HG02623 (cell line): Measurements from ENCODE around the gene UGT1A8.
"Not testable (repeated sequence)": the region's sequence is repeated elsewhere in the genome, so short reads cannot be mapped to it uniquely, and the experiment has no call there.

Source experiments
- ATAC-seq: cut with Tn5 transposase; IDR thresholded peaks from one replicate; pipeline ENCODE4 v1.9.1; 2021; ENCODE audit warnings: moderate library complexity; ENCODE audit not compliant: unreplicated experiment

UGT1A8 gene

GRCh38 chr2:233681521-233682099 is 64.2 kb downstream of the UGT1A8 start, which contains the start of gene UGT1A7:
Gene UGT1A7, plus strand, starts transcription at chr2:233681901. Its CDS starts 37 bp downstream, at chr2:233681938.
- no peak for ATAC-seq

- no peak for ATAC-seq
Observed at GRCh38 chr2:233684640-233685039, 67.2 kb downstream of the UGT1A8 start.

- no peak for ATAC-seq
Observed at GRCh38 chr2:233686928-233687327, 69.5 kb downstream of the UGT1A8 start.

- no peak for ATAC-seq
Observed at GRCh38 chr2:233688341-233688740, 70.9 kb downstream of the UGT1A8 start.

- no peak for ATAC-seq
Observed at GRCh38 chr2:233689031-233689430, 71.6 kb downstream of the UGT1A8 start.

GRCh38 chr2:233689501-233689900 is 72.1 kb downstream of the UGT1A8 start:
- ATAC-seq, result no peak

GRCh38 chr2:233690444-233690843 is 73.0 kb downstream of the UGT1A8 start:
- no peak for ATAC-seq

GRCh38 chr2:233691443-233692433 is 74.3 kb downstream of the UGT1A8 start:
- no peak for ATAC-seq

- no peak for ATAC-seq
Observed at GRCh38 chr2:233692648-233693047, 75.2 kb downstream of the UGT1A8 start, which contains the start of gene UGT1A6. Gene UGT1A6, plus strand, starts transcription at chr2:233692890. Its CDS starts 115 bp downstream, at chr2:233693005.

- ATAC-seq, result no peak
Observed at GRCh38 chr2:233693963-233694362, 76.5 kb downstream of the UGT1A8 start.

GRCh38 chr2:233698740-233699139 is 81.3 kb downstream of the UGT1A8 start:
- no peak for ATAC-seq

GRCh38 chr2:233699424-233700027 is 82.1 kb downstream of the UGT1A8 start:
- ATAC-seq, result no peak

GRCh38 chr2:233700028-233700635 is 82.7 kb downstream of the UGT1A8 start:
- ATAC-seq, result no peak

- ATAC-seq, result not testable (repeated sequence)
Observed at GRCh38 chr2:233700842-233701241, 83.4 kb downstream of the UGT1A8 start.

GRCh38 chr2:233702238-233702637 is 84.8 kb downstream of the UGT1A8 start:
- ATAC-seq, result no peak

- ATAC-seq, result no peak
Observed at GRCh38 chr2:233705911-233706506, 88.6 kb downstream of the UGT1A8 start.

GRCh38 chr2:233706720-233707119 is 89.3 kb downstream of the UGT1A8 start:
- no peak for ATAC-seq

- no peak for ATAC-seq
Observed at GRCh38 chr2:233707940-233708644, 90.7 kb downstream of the UGT1A8 start.

- no peak for ATAC-seq
Observed at GRCh38 chr2:233708942-233709341, 91.5 kb downstream of the UGT1A8 start.
